Uterus (tissue), 2 donors: Measurements from ENCODE around the gene CCDC9.

Source experiments
- CTCF ChIP-seq, 4 experiments: fragments of 200-600 bp in 2 of 4; fragments of 450-650 bp in 2 of 4; sonication (generic) in 2 of 4; IDR thresholded peaks; one replicate each; pipeline ENCODE4 v1.5.1; 2016 to 2019; ENCODE audit warnings: antibody characterized with exemption in 4 of 4, mild to moderate bottlenecking in 2 of 4, moderate library complexity in 1 of 4
- POLR2A ChIP-seq, 2 donors: fragments of 450-650 bp; IDR thresholded peaks; one replicate each; pipeline ENCODE4 v1.6.1; 2016; ENCODE audit warnings: antibody characterized with exemption in 2 of 2, mild to moderate bottlenecking in 1 of 2, moderate library complexity in 1 of 2

- no peak for TF ChIP-seq CTCF (IDR thresholded peaks at IDR 0.05)
- TF ChIP-seq POLR2A (IDR thresholded peaks at IDR 0.05), result no peak
These were observed 10.1 kb downstream of the CCDC9 start for GRCh38 chr19:47266401-47266941.
